DMS153 treated with DMSO at 0.1 percent for 48 hours (cell line): ENCODE measurements around the gene CD300C.
A peak's percentile ranks its signal among the peaks of the same experiment; 100 is the strongest.
"Not testable (repeated sequence)": the region's sequence is repeated elsewhere in the genome, so short reads cannot be mapped to it uniquely, and the experiment has no call there.

Experiments
- DNase-seq: peaks from one replicate; lab custom pipeline; 2025; ENCODE audit not compliant: unreplicated experiment; lab: John Stamatoyannopoulos, UW

Gene CD300C

GRCh38 chr17:74514632-74515334 lies 31.1 kb downstream of the CD300C start:
- DNase-seq = peak; percentile 99

DNA sequence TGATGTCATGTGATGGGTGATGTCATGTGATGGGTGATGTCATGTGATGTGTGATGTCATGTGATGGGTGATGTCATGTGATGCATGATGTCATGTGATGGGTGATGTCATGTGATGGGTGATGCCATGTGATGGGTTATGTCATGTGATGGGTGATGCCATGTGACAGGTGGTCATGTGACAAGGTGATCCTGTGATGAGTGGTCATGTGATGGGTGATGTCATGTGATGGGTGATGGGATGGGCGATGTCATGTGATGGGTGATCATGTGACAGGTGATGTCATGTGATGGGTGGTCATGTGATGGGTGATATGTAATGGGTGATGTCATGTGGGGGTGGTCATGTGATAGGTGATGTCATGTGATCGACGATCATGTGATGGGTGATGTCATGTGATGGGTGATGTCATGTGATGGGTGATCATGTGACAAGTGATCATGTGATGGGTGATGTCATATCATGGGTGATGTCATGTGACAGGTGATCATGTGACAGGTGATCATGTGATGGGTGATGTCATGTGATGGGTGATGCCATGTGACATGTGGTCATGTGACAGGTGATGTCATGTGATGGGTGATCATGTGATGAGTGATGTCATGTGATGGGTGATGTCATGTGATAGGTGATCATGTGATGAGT lies 31.8 kb downstream of the CD300C start:
- peak; percentile 99 for DNase-seq

DNA sequence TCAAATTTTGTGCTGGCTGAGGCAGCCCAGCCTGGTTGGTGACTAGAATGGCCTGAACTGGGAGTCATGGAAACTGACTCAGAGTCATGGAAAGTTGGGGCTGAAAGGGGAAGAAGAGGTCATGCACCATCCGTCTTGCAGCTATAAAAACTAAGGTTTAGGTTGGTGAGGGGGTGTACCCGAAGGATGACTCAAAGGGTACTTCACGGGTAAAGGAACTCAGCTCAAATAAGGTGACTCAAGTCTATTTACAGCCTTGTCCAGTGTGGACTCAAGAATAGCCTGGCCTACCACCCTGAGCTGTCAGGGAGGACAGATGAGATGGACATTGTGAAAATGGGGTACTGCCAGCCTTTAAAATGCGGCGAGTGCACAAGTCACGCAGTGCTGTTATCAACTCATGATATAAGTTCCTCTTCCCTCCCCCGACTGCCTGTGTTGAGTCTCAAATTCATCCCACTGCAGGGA lies 33.3 kb downstream of the CD300C start:
- no peak for DNase-seq

DNA sequence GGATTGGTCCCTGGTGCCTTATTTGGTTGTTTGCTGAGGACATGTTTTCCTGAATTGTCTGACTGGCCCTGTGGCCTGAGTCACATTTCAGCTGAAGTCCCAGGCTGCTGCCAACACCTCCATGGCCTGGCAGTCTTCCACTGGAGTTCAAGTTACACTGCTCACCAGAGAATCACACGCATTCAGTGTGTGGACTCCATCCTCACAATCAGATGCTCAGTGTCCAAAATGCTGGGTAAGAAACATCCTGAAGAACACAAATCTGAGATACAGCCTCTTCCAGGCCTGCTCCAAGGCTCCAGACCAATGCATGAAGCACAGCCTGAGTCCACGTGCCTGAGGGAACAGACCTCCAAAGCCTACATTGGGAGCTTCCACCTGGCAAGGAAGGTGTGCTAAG lies 33.9 kb downstream of the CD300C start:
- no peak for DNase-seq

GRCh38 chr17:74508156-74508555 lies 37.8 kb downstream of the CD300C start:
- DNase-seq = no peak

- DNase-seq = not testable (repeated sequence)
Measured at GRCh38 chr17:74503949-74504348, 42.0 kb downstream of the CD300C start.

DNA sequence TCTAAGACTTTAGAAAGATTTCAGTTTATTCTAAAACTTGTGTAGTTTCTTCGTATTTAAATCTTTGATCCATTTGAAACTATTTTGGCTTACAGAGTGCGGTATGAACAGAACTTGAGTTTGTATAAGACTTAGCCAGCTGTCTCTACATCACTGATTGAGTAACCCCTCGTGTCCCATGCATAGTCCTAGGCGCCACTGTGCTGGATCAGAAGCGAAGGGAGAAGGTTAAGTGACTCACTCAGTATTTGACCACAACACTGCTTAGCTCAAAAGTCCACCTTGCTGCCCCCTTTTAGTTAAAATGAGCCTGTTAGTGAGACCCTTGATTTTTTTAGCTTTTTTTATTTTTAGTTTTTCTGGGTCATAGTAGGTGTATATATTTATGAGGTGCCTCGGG lies 43.1 kb downstream of the CD300C start:
- no peak for DNase-seq

DNA sequence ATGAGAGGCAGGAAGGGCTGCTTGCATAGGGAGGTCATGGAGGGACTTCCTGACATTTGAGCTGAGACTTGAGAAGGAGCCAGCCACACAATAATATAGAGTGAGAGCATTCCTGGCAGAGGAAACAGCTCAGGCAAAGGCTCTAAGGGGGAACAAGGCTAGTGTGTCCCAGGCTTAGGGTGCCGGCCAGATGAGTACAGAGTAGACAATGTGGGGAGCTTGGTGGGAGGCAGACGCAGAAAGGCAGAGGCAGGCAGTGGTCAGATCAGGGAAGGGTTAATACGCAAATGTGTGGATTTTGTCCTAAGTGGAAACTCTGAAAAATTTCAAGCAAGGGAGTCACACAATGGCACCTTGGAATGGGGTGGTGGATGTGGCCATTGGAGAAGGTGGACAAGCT lies 45.9 kb downstream of the CD300C start:
- no peak for DNase-seq

GRCh38 chr17:74497471-74497870 lies 48.4 kb downstream of the CD300C start:
- no peak for DNase-seq

- peak; percentile 7 for DNase-seq
Measured at GRCh38 chr17:74493331-74493833, 52.5 kb downstream of the CD300C start.

DNA sequence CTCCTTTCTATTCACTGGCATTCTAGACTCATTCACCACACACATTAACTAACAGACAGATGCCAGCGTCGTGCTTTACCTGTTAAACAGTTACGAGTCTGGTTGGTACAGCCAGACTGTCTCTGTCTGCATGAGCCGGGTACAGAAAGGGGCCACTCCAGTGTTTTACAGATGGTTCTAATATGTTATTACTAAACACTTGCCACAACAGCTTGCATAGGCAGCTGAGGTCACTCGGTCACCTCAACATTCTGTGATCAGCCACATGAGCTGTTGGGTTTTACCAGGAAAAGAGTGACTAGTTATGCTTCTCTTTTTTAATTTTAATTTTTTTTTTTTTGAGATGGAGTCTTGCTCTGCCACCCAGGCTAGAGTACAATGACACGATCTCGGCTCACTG lies 54.3 kb downstream of the CD300C start:
- no peak for DNase-seq
